Mesendoderm (in vitro differentiated cells): ENCODE results near the gene RASD2.

ENCODE experiments used
- DNase-seq: peaks from one replicate; pipeline ENCODE4 v3.0.0; 2013
- H2AK5ac ChIP-seq: 2 replicates; pipeline ENCODE4 v1.6.1; 2013; ENCODE audit warnings: low read length, inconsistent platforms
- H2BK120ac ChIP-seq: 2 replicates; pipeline ENCODE4 v1.6.1; 2013; ENCODE audit warnings: low read depth, mild to moderate bottlenecking, low read length, moderate library complexity, mixed read lengths
- H2BK15ac ChIP-seq: replicated peaks from 2 replicates; pipeline ENCODE4 v1.6.1; 2013; ENCODE audit warnings: low read depth, mild to moderate bottlenecking, moderate library complexity
- H2BK5ac ChIP-seq: 2 replicates; pipeline ENCODE4 v1.6.1; 2013; ENCODE audit warnings: low read length, inconsistent platforms
- H3K18ac ChIP-seq: 2 replicates; pipeline ENCODE4 v1.6.1; 2013; ENCODE audit warnings: mild to moderate bottlenecking, low read length, mixed read lengths
- H3K23ac ChIP-seq: one replicate; pipeline ENCODE4 v1.6.1; 2013; ENCODE audit warnings: low read length
- H3K27ac ChIP-seq: 2 replicates; pipeline ENCODE4 v1.5.1; 2013; ENCODE audit warnings: low read depth, mild to moderate bottlenecking, inconsistent platforms, low read length, moderate library complexity
- H3K27me3 ChIP-seq: 2 replicates; pipeline ENCODE4 v1.6.1; 2013; ENCODE audit warnings: low read length, control low read depth, mild to moderate bottlenecking, inconsistent platforms; ENCODE audit not compliant: insufficient read depth, poor library complexity
- H3K36me3 ChIP-seq: 2 replicates; pipeline ENCODE4 v1.6.1; 2013; ENCODE audit warnings: low read length, inconsistent platforms; ENCODE audit not compliant: control insufficient read depth, insufficient read depth
- H3K4ac ChIP-seq: one replicate; pipeline ENCODE4 v1.6.1; 2013; ENCODE audit warnings: low read depth, mild to moderate bottlenecking, low read length, moderate library complexity
- H3K4me1 ChIP-seq: 2 replicates; pipeline ENCODE4 v1.6.1; 2013; ENCODE audit warnings: low read depth, low read length, inconsistent platforms; ENCODE audit not compliant: control insufficient read depth
- H3K4me2 ChIP-seq: 2 replicates; pipeline ENCODE4 v1.6.1; 2013; ENCODE audit warnings: low read length
- H3K4me3 ChIP-seq: 2 replicates; pipeline ENCODE4 v1.5.1; 2013; ENCODE audit warnings: mild to moderate bottlenecking, low read length
- H3K56ac ChIP-seq: one replicate; pipeline ENCODE4 v1.6.1; 2013; ENCODE audit warnings: low read length
- H3K79me1 ChIP-seq: 2 replicates; pipeline ENCODE4 v1.6.1; 2013; ENCODE audit warnings: low read length, inconsistent platforms
- H3K79me2 ChIP-seq: 2 replicates; pipeline ENCODE4 v1.6.1; 2013; ENCODE audit warnings: mild to moderate bottlenecking, low read length; ENCODE audit not compliant: control insufficient read depth, insufficient read depth
- H3K9ac ChIP-seq: 2 replicates; pipeline ENCODE4 v1.6.1; 2013; ENCODE audit warnings: low read length, inconsistent platforms
- H4K5ac ChIP-seq: one replicate; pipeline ENCODE4 v1.6.1; 2013; ENCODE audit warnings: low read length
- H4K8ac ChIP-seq: one replicate; pipeline ENCODE4 v1.6.1; 2013; ENCODE audit warnings: low read depth, mild to moderate bottlenecking, control low read depth, low read length, moderate library complexity
- WGBS: extraction: QIAGEN DNeasy Blood & Tissue Kit; methylation state at CpG from one replicate; pipeline ENCODE4 v1.1.7; 2013; ENCODE audit warnings: low lambda C conversion rate, missing lambda C conversion rate; ENCODE audit not compliant: insufficient coverage; ENCODE audit errors: extremely low coverage; 5-methylcytosine and 5-hydroxymethylcytosine counted together

The RASD2 gene

GRCh38 chr22:35567351-35568141 lies 26.9 kb downstream of the RASD2 start:
- H3K27ac ChIP-seq = no peak overlapping the region
- H3K18ac ChIP-seq = no peak overlapping the region
- DNase-seq = no peak
- H3K79me2 ChIP-seq = no peaks in the 10 kb centered on the region
- no peak overlapping the region for H2BK120ac ChIP-seq
- H2AK5ac ChIP-seq = no peak overlapping the region
- H3K4me1 ChIP-seq = no peaks in the 10 kb centered on the region
- H4K5ac ChIP-seq = no peak overlapping the region
- H3K36me3 ChIP-seq = no peaks in the 10 kb centered on the region
- H3K23ac ChIP-seq = no peak overlapping the region
- H3K56ac ChIP-seq = no peak overlapping the region
- no peak overlapping the region for H2BK5ac ChIP-seq
- H4K8ac ChIP-seq = no peak overlapping the region
- no peak overlapping the region for H3K4me3 ChIP-seq
- no peaks in the 10 kb centered on the region for H3K27me3 ChIP-seq
- no peak overlapping the region for H3K4me2 ChIP-seq
- H3K9ac ChIP-seq = no peak overlapping the region
- no peak overlapping the region for H2BK15ac ChIP-seq
- H3K79me1 ChIP-seq = no peaks in the 10 kb centered on the region
- no peak overlapping the region for H3K4ac ChIP-seq
- no CpG with 5 or more reads among the region's 23 CpGs for WGBS

DNA sequence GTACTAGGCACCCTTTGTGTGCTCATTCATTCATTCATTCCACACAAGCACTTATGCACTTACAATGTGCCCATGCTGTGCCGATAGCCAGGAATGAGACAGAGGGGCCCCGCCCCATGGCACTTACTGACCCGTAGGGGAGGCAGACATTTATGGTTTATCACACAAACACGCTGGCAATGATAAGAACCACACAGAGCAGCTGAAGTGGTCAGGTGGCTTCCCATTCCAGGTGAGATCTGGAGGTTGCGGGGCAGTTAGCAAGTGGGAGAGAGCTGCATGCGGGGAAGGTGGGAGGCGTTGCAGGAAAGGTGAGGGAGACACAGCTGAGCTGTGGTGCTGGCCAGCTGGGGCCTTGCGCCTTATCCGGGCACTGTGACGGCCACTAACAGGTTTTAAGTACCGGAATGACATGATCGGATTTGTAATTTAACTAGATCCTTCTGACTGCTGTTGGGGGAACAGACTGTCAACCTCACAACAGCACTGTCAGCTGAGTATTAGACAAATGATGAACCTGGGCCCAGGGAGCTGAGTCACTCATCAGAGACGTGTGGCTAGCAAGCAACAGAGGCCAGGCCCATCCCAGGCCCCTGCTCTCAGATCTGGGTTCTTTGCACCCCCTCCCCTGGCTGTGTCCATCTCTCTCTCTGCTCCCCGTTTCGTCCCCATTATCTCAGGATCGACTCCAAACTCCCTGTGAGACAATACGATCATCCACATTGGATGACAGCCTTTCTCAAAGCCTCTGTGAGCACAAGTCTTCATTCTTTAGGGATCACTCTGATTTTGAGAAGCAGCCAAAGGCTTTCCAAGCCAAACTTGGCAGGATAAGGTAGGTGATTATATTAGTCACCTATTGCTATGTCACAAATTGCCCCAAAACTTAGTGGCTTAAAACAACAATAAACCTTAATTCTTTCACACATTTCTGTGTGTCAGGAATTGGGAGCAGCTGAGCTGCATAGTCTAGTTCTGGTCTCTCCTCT lies 28.4 kb downstream of the RASD2 start:
- H3K4ac ChIP-seq = no peak overlapping the region
- H4K8ac ChIP-seq = no peak overlapping the region
- no peaks in the 10 kb centered on the region for H3K79me1 ChIP-seq
- no peak overlapping the region for H2BK120ac ChIP-seq
- no CpG with 5 or more reads among the region's 17 CpGs for WGBS
- no peak overlapping the region for H3K9ac ChIP-seq
- no peak overlapping the region for H2AK5ac ChIP-seq
- no peak overlapping the region for H3K56ac ChIP-seq
- no peak overlapping the region for H3K4me3 ChIP-seq
- no peaks in the 10 kb centered on the region for H3K4me1 ChIP-seq
- no peak overlapping the region for H3K23ac ChIP-seq
- no peak overlapping the region for H2BK15ac ChIP-seq
- no peak overlapping the region for H4K5ac ChIP-seq
- H3K27me3 ChIP-seq = no peaks in the 10 kb centered on the region
- no peak overlapping the region for H3K4me2 ChIP-seq
- H3K27ac ChIP-seq = no peak overlapping the region
- DNase-seq = no peak
- no peaks in the 10 kb centered on the region for H3K79me2 ChIP-seq
- H2BK5ac ChIP-seq = no peak overlapping the region
- no peaks in the 10 kb centered on the region for H3K36me3 ChIP-seq
- H3K18ac ChIP-seq = no peak overlapping the region

DNA sequence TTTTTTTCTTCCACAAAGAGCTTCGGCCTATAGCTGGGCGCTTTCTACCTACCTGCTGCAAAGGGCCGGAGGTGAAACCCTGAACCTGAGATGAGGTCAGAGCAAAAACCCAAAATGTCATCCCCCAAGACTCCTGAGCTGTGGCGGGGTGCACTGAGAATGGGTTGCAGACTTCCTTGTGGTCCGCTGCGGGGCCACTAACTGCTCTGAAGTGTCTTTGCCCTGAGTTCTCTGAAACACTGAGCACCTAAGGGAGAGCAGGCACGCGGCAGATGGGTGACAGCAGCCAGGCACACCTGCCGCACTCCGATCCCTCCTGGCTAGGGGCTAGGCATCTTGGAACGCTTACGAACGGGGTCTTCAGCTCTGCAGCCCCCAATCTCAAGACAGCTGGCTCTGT lies 29.3 kb downstream of the RASD2 start:
- no peaks in the 10 kb centered on the region for H3K36me3 ChIP-seq
- H3K79me2 ChIP-seq = no peaks in the 10 kb centered on the region
- H2BK5ac ChIP-seq = no peak overlapping the region
- no peaks in the 10 kb centered on the region for H3K27me3 ChIP-seq
- DNase-seq = no peak
- H2AK5ac ChIP-seq = no peak overlapping the region
- no peak overlapping the region for H4K8ac ChIP-seq
- H2BK120ac ChIP-seq = no peak overlapping the region
- H3K79me1 ChIP-seq = no peaks in the 10 kb centered on the region
- no peak overlapping the region for H4K5ac ChIP-seq
- no peaks in the 10 kb centered on the region for H3K4me1 ChIP-seq
- WGBS = no CpG with 5 or more reads among the region's 13 CpGs
- H3K56ac ChIP-seq = no peak overlapping the region
- no peak overlapping the region for H2BK15ac ChIP-seq
- no peak overlapping the region for H3K4ac ChIP-seq
- no peak overlapping the region for H3K23ac ChIP-seq
- H3K18ac ChIP-seq = no peak overlapping the region
- H3K9ac ChIP-seq = no peak overlapping the region
- H3K4me2 ChIP-seq = no peak overlapping the region
- H3K4me3 ChIP-seq = no peak overlapping the region
- H3K27ac ChIP-seq = no peak overlapping the region

- no peaks in the 10 kb centered on the region for H3K27me3 ChIP-seq
- DNase-seq = no peak
- no peak overlapping the region for H3K18ac ChIP-seq
- H3K4me3 ChIP-seq = no peak overlapping the region
- no peak overlapping the region for H3K9ac ChIP-seq
- no peak overlapping the region for H2BK5ac ChIP-seq
- H3K4me1 ChIP-seq = no peaks in the 10 kb centered on the region
- H2AK5ac ChIP-seq = no peak overlapping the region
- no CpG with 5 or more reads among the region's 14 CpGs for WGBS
- no peaks in the 10 kb centered on the region for H3K79me2 ChIP-seq
- no peak overlapping the region for H2BK15ac ChIP-seq
- no peak overlapping the region for H3K23ac ChIP-seq
- H4K8ac ChIP-seq = no peak overlapping the region
- H3K27ac ChIP-seq = no peak overlapping the region
- H4K5ac ChIP-seq = no peak overlapping the region
- no peak overlapping the region for H3K4me2 ChIP-seq
- no peaks in the 10 kb centered on the region for H3K79me1 ChIP-seq
- no peak overlapping the region for H3K56ac ChIP-seq
- H3K4ac ChIP-seq = no peak overlapping the region
- H3K36me3 ChIP-seq = no peaks in the 10 kb centered on the region
- no peak overlapping the region for H2BK120ac ChIP-seq
These were observed 30.1 kb downstream of the RASD2 start for GRCh38 chr22:35570686-35571194.

- H3K79me2 ChIP-seq = no peaks in the 10 kb centered on the region
- no peak overlapping the region for H2BK5ac ChIP-seq
- H3K4me3 ChIP-seq = no peak overlapping the region
- no peak overlapping the region for H2BK120ac ChIP-seq
- no peak overlapping the region for H3K4ac ChIP-seq
- no peak overlapping the region for H2AK5ac ChIP-seq
- H4K5ac ChIP-seq = no peak overlapping the region
- H2BK15ac ChIP-seq = no peak overlapping the region
- H3K23ac ChIP-seq = no peak overlapping the region
- no peaks in the 10 kb centered on the region for H3K4me1 ChIP-seq
- H3K27me3 ChIP-seq = no peaks in the 10 kb centered on the region
- no peak overlapping the region for H4K8ac ChIP-seq
- no peaks in the 10 kb centered on the region for H3K36me3 ChIP-seq
- H3K18ac ChIP-seq = no peak overlapping the region
- no peak overlapping the region for H3K27ac ChIP-seq
- H3K56ac ChIP-seq = no peak overlapping the region
- no CpG with 5 or more reads among the region's 8 CpGs for WGBS
- DNase-seq = no peak
- H3K79me1 ChIP-seq = no peaks in the 10 kb centered on the region
- no peak overlapping the region for H3K4me2 ChIP-seq
- no peak overlapping the region for H3K9ac ChIP-seq
These were observed 31.9 kb downstream of the RASD2 start for GRCh38 chr22:35572556-35572955.
